GM23338 (cell line): ENCODE results near the gene LGR5.

Experiments
- CREB1 ChIP-seq: fragments of 250-450 bp; sonication (Bioruptor Pico); IDR thresholded peaks from 2 replicates; pipeline ENCODE4 v1.5.0; 2020; ENCODE audit warnings: low read depth, mild to moderate bottlenecking, moderate library complexity
- EZH2phosphoT487 ChIP-seq: fragments of 200-600 bp; sonication (generic); IDR thresholded peaks from one replicate; pipeline ENCODE4 v1.8.1; 2018; ENCODE audit warnings: antibody characterized with exemption; ENCODE audit not compliant: unreplicated experiment
- JUNB ChIP-seq: IDR thresholded peaks from one replicate; pipeline ENCODE4 v1.6.1; 2016; ENCODE audit warnings: antibody characterized with exemption; ENCODE audit not compliant: unreplicated experiment
- POLR2AphosphoS5 ChIP-seq: IDR thresholded peaks from 2 replicates; pipeline ENCODE4 v1.6.1; 2016; ENCODE audit warnings: antibody characterized with exemption, low read depth
- TF ChIP-seq, protein P1 (sequence below), 2 experiments: fragments of 200-600 bp in 1 of 2; sonication (generic) in 1 of 2; conservative IDR thresholded peaks; 2 replicates each; pipeline versions ENCODE4 v1.5.1 to v1.6.1; 2016 to 2017; ENCODE audit warnings: antibody characterized with exemption in 2 of 2, low read depth in 2 of 2, mild to moderate bottlenecking in 2 of 2, moderate library complexity in 1 of 2
- TF ChIP-seq, protein P2 (sequence below): IDR thresholded peaks from 2 replicates; pipeline ENCODE4 v1.6.1; 2016; ENCODE audit warnings: antibody characterized with exemption
- TF ChIP-seq, protein P3 (sequence below): IDR thresholded peaks from one replicate; pipeline ENCODE4 v1.6.1; 2018; ENCODE audit warnings: antibody characterized with exemption; ENCODE audit not compliant: unreplicated experiment

DNA sequence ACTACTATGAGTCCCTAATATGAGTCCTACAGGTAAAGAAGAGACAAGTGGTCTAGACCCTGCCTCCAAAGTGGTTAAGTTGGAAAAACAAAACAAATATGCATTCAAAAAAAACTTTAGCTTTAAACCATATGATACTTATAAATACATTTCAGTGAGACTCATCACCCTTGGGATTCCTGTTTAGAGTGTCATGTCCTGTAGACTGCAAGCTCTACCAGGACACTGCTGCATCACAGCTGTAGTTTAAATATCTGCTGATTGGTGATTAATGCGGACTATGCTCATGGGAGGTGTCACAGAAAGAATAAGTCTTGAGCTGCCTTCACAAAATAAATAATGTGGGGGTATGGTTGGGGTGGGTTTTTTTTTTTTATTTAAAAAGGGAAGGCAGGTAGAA, 8.8 kb upstream of the LGR5 start:
- TF ChIP-seq, protein P1, sequence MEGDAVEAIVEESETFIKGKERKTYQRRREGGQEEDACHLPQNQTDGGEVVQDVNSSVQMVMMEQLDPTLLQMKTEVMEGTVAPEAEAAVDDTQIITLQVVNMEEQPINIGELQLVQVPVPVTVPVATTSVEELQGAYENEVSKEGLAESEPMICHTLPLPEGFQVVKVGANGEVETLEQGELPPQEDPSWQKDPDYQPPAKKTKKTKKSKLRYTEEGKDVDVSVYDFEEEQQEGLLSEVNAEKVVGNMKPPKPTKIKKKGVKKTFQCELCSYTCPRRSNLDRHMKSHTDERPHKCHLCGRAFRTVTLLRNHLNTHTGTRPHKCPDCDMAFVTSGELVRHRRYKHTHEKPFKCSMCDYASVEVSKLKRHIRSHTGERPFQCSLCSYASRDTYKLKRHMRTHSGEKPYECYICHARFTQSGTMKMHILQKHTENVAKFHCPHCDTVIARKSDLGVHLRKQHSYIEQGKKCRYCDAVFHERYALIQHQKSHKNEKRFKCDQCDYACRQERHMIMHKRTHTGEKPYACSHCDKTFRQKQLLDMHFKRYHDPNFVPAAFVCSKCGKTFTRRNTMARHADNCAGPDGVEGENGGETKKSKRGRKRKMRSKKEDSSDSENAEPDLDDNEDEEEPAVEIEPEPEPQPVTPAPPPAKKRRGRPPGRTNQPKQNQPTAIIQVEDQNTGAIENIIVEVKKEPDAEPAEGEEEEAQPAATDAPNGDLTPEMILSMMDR (conservative IDR thresholded peaks at IDR 0.05; ENCODE audit: low read depth in 2 of 2), result no peak
- TF ChIP-seq, protein P2, sequence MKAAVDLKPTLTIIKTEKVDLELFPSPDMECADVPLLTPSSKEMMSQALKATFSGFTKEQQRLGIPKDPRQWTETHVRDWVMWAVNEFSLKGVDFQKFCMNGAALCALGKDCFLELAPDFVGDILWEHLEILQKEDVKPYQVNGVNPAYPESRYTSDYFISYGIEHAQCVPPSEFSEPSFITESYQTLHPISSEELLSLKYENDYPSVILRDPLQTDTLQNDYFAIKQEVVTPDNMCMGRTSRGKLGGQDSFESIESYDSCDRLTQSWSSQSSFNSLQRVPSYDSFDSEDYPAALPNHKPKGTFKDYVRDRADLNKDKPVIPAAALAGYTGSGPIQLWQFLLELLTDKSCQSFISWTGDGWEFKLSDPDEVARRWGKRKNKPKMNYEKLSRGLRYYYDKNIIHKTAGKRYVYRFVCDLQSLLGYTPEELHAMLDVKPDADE, result no peak
- no peak for TF ChIP-seq JUNB
- TF ChIP-seq POLR2AphosphoS5, result no peak
- TF ChIP-seq EZH2phosphoT487, result no peak
- TF ChIP-seq, protein P3, sequence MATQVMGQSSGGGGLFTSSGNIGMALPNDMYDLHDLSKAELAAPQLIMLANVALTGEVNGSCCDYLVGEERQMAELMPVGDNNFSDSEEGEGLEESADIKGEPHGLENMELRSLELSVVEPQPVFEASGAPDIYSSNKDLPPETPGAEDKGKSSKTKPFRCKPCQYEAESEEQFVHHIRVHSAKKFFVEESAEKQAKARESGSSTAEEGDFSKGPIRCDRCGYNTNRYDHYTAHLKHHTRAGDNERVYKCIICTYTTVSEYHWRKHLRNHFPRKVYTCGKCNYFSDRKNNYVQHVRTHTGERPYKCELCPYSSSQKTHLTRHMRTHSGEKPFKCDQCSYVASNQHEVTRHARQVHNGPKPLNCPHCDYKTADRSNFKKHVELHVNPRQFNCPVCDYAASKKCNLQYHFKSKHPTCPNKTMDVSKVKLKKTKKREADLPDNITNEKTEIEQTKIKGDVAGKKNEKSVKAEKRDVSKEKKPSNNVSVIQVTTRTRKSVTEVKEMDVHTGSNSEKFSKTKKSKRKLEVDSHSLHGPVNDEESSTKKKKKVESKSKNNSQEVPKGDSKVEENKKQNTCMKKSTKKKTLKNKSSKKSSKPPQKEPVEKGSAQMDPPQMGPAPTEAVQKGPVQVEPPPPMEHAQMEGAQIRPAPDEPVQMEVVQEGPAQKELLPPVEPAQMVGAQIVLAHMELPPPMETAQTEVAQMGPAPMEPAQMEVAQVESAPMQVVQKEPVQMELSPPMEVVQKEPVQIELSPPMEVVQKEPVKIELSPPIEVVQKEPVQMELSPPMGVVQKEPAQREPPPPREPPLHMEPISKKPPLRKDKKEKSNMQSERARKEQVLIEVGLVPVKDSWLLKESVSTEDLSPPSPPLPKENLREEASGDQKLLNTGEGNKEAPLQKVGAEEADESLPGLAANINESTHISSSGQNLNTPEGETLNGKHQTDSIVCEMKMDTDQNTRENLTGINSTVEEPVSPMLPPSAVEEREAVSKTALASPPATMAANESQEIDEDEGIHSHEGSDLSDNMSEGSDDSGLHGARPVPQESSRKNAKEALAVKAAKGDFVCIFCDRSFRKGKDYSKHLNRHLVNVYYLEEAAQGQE, result no peak
- no peak for TF ChIP-seq CREB1
